CMK (cell line): ENCODE data around the gene ECI2.
"Not testable (repeated sequence)": the region's sequence is repeated elsewhere in the genome, so short reads cannot be mapped to it uniquely, and the experiment has no call there.

Experiments used
- DNase-seq: peaks from one replicate; pipeline ENCODE4 v3.0.0-alpha.2; 2010; ENCODE audit warnings: low read depth

Gene ECI2

GRCh38 chr6:4102687-4103244, 32.6 kb downstream of the ECI2 start:
- no peak for DNase-seq

DNA sequence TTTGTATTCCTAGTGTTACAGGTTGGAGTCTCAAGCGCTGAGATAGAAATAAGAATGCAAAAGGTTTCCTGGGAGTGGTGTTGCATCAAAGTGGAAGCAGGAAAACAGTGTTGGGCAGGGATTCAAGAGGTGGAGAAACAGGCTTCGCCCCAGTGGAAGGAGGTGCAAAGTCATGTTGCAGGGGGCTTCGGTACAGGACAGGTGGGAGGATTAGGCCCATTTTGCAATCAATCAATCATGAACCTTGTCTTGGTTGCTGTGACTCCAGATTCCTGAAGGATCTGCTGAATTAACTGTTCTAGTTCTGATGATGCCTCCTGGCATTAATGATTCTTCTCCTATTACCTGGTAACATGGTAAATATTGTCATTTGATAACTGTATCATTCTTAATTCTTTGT, 34.1 kb downstream of the ECI2 start:
- no peak for DNase-seq

GRCh38 chr6:4100655-4101054, 34.7 kb downstream of the ECI2 start:
- DNase-seq = peak; percentile 88

GRCh38 chr6:4093288-4093687, 42.1 kb downstream of the ECI2 start:
- no peak for DNase-seq

DNA sequence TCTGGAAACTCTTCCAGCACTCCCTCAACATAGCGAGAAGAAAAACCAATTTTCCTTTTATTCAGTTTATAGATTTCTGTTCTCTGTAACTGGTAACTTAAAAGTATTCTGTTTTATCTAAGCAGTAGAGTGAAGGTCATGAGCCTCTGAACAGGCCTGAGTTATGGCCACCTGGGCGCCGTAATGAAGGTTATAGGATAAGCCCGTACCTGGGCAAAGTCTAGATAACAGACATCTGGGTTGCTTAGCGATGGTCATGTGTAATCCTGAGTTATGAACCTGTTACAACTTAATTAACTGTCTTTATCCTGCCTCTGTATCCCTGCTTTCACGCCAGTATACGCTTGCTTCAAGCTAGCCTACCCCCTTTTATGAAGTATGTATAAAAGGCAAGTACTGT, 43.4 kb downstream of the ECI2 start:
- DNase-seq = no peak

DNA sequence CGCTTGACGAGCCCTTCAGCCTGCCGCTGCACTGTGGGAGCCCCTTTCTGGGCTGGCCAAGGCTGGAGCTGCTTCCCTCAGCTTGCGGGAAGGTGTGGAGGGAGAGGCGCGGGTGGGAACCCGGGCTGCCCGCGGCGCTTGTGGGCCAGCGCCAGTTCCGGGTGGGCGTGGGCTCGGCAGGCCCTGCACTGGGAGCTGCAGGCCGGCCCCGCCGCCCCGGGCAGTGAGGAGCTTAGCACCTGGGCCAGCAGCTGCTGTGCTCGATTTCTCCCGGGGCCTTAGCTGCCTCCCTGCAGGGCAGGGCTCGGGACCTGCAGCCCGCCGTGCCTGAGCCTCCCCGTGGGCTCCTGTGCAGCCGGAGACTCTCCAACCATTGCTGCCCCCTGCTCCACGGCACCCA, 45.3 kb downstream of the ECI2 start:
- not testable (repeated sequence) for DNase-seq

DNA sequence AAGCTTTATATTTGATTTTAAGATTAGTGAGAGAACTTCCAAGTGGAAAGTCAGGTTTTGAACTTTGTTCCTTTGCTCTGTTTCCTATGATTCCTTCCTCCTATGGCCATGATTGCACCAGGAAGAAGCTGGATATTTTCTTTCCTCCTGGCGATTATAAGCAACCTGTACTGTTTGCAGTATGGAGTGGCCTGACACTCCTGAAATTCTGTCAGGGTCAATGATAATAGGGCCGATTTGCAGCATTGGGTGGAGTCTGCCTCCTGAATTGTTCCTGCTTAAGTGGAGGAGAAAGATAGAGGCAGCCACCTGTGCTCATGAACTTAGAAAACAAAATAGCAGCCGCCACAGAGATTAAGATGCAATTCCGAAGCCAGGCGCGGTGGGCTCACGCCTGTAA, 46.7 kb downstream of the ECI2 start:
- no peak for DNase-seq

DNA sequence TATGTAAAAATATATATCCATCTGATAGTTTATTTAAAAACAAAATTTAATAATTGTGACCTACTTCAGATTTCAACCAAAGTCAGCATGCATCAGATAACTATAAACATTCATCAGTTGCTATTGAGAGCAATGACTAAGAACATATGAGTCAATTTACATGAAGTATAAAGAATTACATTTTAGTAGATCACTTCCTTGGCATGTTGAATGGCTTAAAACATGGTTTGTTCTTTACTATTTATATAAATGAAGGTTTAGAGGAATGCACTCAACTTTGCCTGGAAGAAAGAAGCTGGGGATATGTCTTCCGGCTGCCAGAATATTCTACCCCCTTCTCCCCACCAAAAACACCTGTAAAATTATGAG, 50.1 kb downstream of the ECI2 start:
- DNase-seq = no peak

DNA sequence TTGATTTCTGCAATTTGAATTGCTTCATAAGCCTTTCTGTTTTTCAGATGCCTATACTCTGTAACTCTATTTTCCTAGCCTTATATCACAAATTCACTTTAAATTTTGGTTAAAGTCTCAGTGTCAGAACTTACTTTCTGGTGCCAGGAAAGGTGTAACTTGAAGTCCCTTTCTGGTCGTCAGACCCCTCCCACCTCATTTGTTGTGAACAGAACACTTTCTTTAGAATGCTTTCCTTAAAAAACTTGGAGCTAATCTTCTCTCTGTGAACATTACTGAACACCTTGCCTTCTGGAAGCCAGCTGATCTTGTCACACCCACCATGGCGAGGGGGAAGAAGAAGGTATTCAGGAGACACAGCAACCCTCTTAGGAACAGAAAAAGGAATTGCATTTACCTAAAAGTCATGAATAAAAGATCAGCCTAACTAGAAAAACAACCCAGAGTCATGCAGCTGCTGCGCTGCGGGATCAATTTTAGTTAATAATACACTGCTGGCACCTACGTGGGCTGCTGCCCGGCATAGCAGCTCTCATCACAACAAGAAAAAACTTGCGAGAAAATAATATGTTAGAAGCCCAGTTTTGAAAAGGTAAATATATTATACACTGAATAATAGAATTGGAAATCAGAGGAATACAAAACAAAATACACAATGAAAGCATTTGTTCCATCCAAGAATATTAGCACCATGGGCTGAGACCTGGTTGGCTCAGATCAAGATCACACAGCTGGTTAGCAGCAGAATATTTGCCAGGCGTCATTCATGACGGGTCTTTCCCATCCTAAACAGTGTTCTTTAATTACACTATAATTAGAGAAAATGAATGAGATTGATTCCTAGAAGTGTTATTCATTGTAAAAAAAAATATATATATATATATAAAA, 50.7 kb downstream of the ECI2 start:
- no peak for DNase-seq

GRCh38 chr6:4078691-4079471, 56.5 kb downstream of the ECI2 start, which contains the start of gene FAM217A:
Gene FAM217A (minus strand): TSS chr6:4079137. CDS start chr6:4077414, 1,723 bp downstream.
- DNase-seq = no peak

DNA sequence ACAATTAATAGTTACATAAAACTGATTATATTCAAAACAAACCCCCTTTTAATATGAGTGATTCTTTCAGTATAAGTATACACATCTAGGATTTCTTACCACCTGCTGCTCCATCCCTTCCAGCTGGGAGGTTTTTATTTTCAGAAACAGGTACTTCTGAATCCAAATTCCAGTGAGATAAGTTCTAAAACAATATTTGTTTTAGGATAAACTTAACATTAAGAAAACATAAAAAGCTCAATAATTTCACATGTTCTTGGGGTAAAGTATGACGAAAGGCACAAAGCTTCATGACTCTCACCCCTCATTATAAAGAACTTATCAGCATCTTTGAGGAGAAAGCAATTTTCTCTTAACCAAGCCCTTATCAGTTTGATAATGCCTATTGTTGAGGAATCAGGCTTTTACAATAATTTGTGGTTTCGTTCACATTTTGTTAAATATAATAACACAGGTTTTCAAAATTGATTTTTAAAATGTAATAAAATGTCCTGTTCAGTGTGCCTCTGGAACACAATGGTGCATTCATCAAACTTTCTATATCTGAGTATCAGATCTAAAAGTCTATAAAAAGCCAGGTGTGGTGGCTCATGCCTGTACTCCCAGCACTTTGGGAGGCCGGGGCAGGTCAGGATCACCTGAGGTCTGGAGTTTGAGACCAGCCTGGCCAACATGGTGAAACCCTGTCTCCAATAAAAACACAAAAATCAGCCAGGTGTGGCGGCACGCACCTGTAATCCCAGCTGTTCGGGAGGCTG, 60.7 kb downstream of the ECI2 start:
- DNase-seq = no peak

- no peak for DNase-seq
Measured at GRCh38 chr6:4071330-4071729, 64.0 kb downstream of the ECI2 start.

DNA sequence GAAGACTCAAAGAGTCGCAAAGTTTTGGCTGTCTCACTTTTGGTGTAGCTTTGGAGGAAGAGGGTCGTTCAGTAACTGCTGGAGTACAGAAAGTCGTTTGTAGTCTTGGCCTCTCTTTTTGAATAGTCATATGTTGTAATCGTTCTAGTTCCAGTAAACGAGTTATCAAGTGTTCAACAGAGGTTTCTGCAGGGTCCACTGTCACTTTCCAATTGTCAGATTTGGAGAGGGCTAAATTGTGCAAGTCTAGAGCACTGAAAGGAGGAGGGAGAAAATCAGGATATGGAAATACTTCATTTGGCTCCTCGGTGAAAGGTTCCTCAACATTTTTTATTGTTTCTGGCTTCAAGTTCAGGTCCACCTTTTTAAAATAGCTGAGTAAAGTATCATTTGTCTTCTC, 66.2 kb downstream of the ECI2 start:
- DNase-seq = no peak

DNA sequence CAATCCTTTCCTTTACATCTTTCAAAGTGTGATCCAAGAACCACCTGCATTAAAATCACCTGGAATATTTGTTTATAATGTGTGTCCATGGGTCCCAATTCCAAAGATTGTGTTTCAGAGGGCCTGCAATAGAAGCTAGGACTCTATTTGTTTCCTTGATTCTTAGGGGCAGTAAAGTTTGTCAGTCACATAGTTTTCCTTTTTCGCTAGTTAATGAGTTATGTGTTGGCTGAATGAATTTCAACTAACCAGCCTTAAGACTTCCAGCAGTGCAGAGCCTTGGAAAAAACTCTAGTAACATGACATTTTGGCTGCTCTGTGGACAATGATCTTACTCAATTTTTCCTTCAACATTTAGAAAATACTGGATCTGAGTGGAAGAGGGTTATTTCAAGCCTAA, 67.7 kb downstream of the ECI2 start:
- no peak for DNase-seq

GRCh38 chr6:4066029-4066755, 69.2 kb downstream of the ECI2 start:
- no peak for DNase-seq
